Stomach smooth muscle (tissue), 2 donors: ENCODE data around the gene ZNRF3.

Experiments used
- H3K27ac ChIP-seq: one replicate; pipeline ENCODE4 v1.7.0; 2013; ENCODE audit warnings: mild to moderate bottlenecking, low read length, inconsistent platforms
- H3K27me3 ChIP-seq, 2 donors: one replicate each; pipeline ENCODE4 v1.7.0; 2013; ENCODE audit warnings: low read length in 2 of 2; ENCODE audit not compliant: insufficient read depth in 2 of 2, control insufficient read depth in 1 of 2
- H3K36me3 ChIP-seq, 2 donors: one replicate each; pipeline ENCODE4 v1.7.0; 2013; ENCODE audit warnings: low read length in 2 of 2; ENCODE audit not compliant: control insufficient read depth in 2 of 2, insufficient read depth in 2 of 2
- H3K4me1 ChIP-seq: one replicate; pipeline ENCODE4 v1.7.0; 2013; ENCODE audit warnings: low read length; ENCODE audit not compliant: control insufficient read depth, insufficient read depth
- H3K4me3 ChIP-seq, 2 donors: one replicate each; pipeline ENCODE4 v1.7.0; 2013; ENCODE audit warnings: low read length in 2 of 2
- H3K9ac ChIP-seq, 2 donors: one replicate each; pipeline ENCODE4 v1.7.0; 2013; ENCODE audit warnings: low read length in 2 of 2, mild to moderate bottlenecking in 1 of 2
- H3K9me3 ChIP-seq, 2 donors: one replicate each; pipeline ENCODE4 v1.7.0; 2013; ENCODE audit warnings: low read length in 2 of 2; ENCODE audit not compliant: control insufficient read depth in 2 of 2
- donor health status: healthy.
- donor health status: Pancreatic carcinoma.

The ZNRF3 gene

GRCh38 chr22:29023172-29023796 lies 139.9 kb downstream of the ZNRF3 start:
- no peaks in the 10 kb centered on the region for H3K27me3 ChIP-seq
- H3K4me1 ChIP-seq: peaks cover 5% of the 10 kb centered on the region
- H3K36me3 ChIP-seq: peaks cover 0 to 2% of the 10 kb centered on the region in 2 donors
- no peak overlapping the region for H3K9ac ChIP-seq
- H3K9me3 ChIP-seq: no peaks in the 10 kb centered on the region
- H3K27ac ChIP-seq: no peak overlapping the region
- no peak overlapping the region for H3K4me3 ChIP-seq

- no peaks in the 10 kb centered on the region for H3K9me3 ChIP-seq
- H3K27ac ChIP-seq: no peak overlapping the region
- H3K36me3 ChIP-seq: peaks cover 0 to 2% of the 10 kb centered on the region in 2 donors
- no peaks in the 10 kb centered on the region for H3K27me3 ChIP-seq
- H3K4me1 ChIP-seq: peaks cover 18% of the 10 kb centered on the region
- H3K4me3 ChIP-seq: no peak overlapping the region
- H3K9ac ChIP-seq: no peak overlapping the region
Measured at GRCh38 chr22:29026579-29026978, 143.2 kb downstream of the ZNRF3 start.

GRCh38 chr22:29028468-29028867 lies 145.1 kb downstream of the ZNRF3 start:
- Histone ChIP-seq H3K9ac (no peak overlapping the region), H3K9me3 (no peaks in the 10 kb centered on the region), H3K4me1 (peaks cover 28% of the 10 kb centered on the region), H3K27me3 (no peaks in the 10 kb centered on the region), H3K4me3 (no peak overlapping the region), H3K36me3 (peaks cover 0 to 2% of the 10 kb centered on the region in 2 donors), H3K27ac (no peak overlapping the region)

GRCh38 chr22:29029202-29030000 lies 146.0 kb downstream of the ZNRF3 start:
- Histone ChIP-seq H3K36me3 (peaks cover 0 to 2% of the 10 kb centered on the region in 2 donors), H3K4me1 (peaks cover 26% of the 10 kb centered on the region), H3K27me3 (no peaks in the 10 kb centered on the region), H3K9ac (no peak overlapping the region), H3K27ac (no peak overlapping the region), H3K9me3 (no peaks in the 10 kb centered on the region), H3K4me3 (no peak overlapping the region)

- H3K27ac ChIP-seq: no peak overlapping the region
- H3K4me3 ChIP-seq: peak overlapping the region; percentile 47 to 69
- H3K4me1 ChIP-seq: peaks cover 26% of the 10 kb centered on the region
Measured at GRCh38 chr22:29030016-29030617, 146.7 kb downstream of the ZNRF3 start.

GRCh38 chr22:29030618-29031226 lies 147.3 kb downstream of the ZNRF3 start:
- peaks cover 26% of the 10 kb centered on the region for H3K4me1 ChIP-seq
- H3K9ac ChIP-seq: peak overlapping the region; percentile 55 to 63
- no peaks in the 10 kb centered on the region for H3K27me3 ChIP-seq
- H3K27ac ChIP-seq: peak overlapping the region; percentile 84
- no peaks in the 10 kb centered on the region for H3K9me3 ChIP-seq
- H3K4me3 ChIP-seq: peak overlapping the region; percentile 47 to 69
- H3K36me3 ChIP-seq: peaks cover 0 to 2% of the 10 kb centered on the region in 2 donors

More at GRCh38 chr22:29030016-29030617, 146.7 kb downstream of the ZNRF3 start:
- Histone ChIP-seq H3K9me3 (no peaks in the 10 kb centered on the region), H3K27me3 (no peaks in the 10 kb centered on the region), H3K36me3 (peaks cover 0 to 2% of the 10 kb centered on the region in 2 donors), H3K9ac (peak overlapping the region; percentile 55 to 63)

- peak overlapping the region; percentile 84 for H3K27ac ChIP-seq
- no peaks in the 10 kb centered on the region for H3K27me3 ChIP-seq
- H3K9me3 ChIP-seq: no peaks in the 10 kb centered on the region
- peak overlapping the region; percentile 63 to 66 for H3K9ac ChIP-seq
- H3K36me3 ChIP-seq: peaks cover 0 to 2% of the 10 kb centered on the region in 2 donors
- H3K4me1 ChIP-seq: peaks cover 26% of the 10 kb centered on the region
- H3K4me3 ChIP-seq: peak overlapping the region; percentile 47 to 69
Measured at GRCh38 chr22:29031227-29032011, 148.0 kb downstream of the ZNRF3 start.

- H3K27me3 ChIP-seq: no peaks in the 10 kb centered on the region
- peak overlapping the region; percentile 84 for H3K27ac ChIP-seq
- H3K36me3 ChIP-seq: peaks cover 0 to 2% of the 10 kb centered on the region in 2 donors
- H3K4me3 ChIP-seq: peak overlapping the region in 1 of 2 donors; percentile 15
- peaks cover 26% of the 10 kb centered on the region for H3K4me1 ChIP-seq
- no peaks in the 10 kb centered on the region for H3K9me3 ChIP-seq
- H3K9ac ChIP-seq: peak overlapping the region in 1 of 2 donors; percentile 63
Measured at GRCh38 chr22:29032014-29032475, 148.7 kb downstream of the ZNRF3 start.

GRCh38 chr22:29032584-29032983 lies 149.2 kb downstream of the ZNRF3 start:
- H3K9ac ChIP-seq: no peak overlapping the region
- no peaks in the 10 kb centered on the region for H3K36me3 ChIP-seq
- no peak overlapping the region for H3K4me3 ChIP-seq
- H3K27me3 ChIP-seq: no peaks in the 10 kb centered on the region
- H3K4me1 ChIP-seq: peaks cover 26% of the 10 kb centered on the region
- no peak overlapping the region for H3K27ac ChIP-seq
- no peaks in the 10 kb centered on the region for H3K9me3 ChIP-seq
